Common myeloid progenitor, CD34-positive (primary cell): Measurements from ENCODE around the gene ABHD1. TPM values are rescaled to one million over a fixed set of nuclear protein-coding genes. Genes with fewer than 3 reads are reported as not detected.
"Not testable (repeated sequence)": the region's sequence is repeated elsewhere in the genome, so short reads cannot be mapped to it uniquely, and the experiment has no call there.

Experiments used
- CTCF ChIA-PET: fragments of 350-600 bp; sonication (Branson Sonifier 250); formaldehyde crosslinking; loops from one replicate; lab custom pipeline; 2021; ENCODE audit warnings: antibody characterized with exemption; lab: Charles Lee
- POLR2A ChIA-PET: fragments of 350-600 bp; sonication (Branson Sonifier 250); formaldehyde crosslinking; loops from one replicate; lab custom pipeline; 2021; ENCODE audit warnings: antibody characterized with exemption; lab: Charles Lee
- DNase-seq, 3 donors: peaks; one replicate each; pipeline versions ENCODE4 v3.0.0 to v3.0.0-alpha.2; 2013
- H3K27ac ChIP-seq, 2 experiments: 1 replicate in 1 of 2; 2 replicates in 1 of 2; pipeline ENCODE4 v1.7.0; 2013; ENCODE audit warnings: inconsistent platforms in 2 of 2, low read length in 2 of 2, mild to moderate bottlenecking in 2 of 2, low read depth in 1 of 2, moderate library complexity in 1 of 2; ENCODE audit not compliant: severe bottlenecking in 2 of 2, insufficient read depth in 1 of 2, poor library complexity in 1 of 2
- H3K27me3 ChIP-seq, 5 experiments: replicated peaks in 2 of 5; 1 replicate in 3 of 5; 2 replicates in 2 of 5; pipeline versions ENCODE4 v1.6.1 to v1.7.0; 2013; ENCODE audit warnings: low read length in 4 of 5, mild to moderate bottlenecking in 2 of 5, moderate library complexity in 2 of 5, inconsistent platforms in 1 of 5; ENCODE audit not compliant: insufficient read depth in 5 of 5, control insufficient read depth in 4 of 5
- H3K36me3 ChIP-seq, 4 experiments: 1 replicate in 2 of 4; 2 replicates in 2 of 4; pipeline versions ENCODE4 v1.6.1 to v1.7.0; 2013; ENCODE audit warnings: low read length in 3 of 4, control low read depth in 1 of 4, mild to moderate bottlenecking in 1 of 4; ENCODE audit not compliant: control insufficient read depth in 4 of 4, insufficient read depth in 4 of 4
- H3K4me1 ChIP-seq, 4 experiments: 1 replicate in 3 of 4; 2 replicates in 1 of 4; pipeline versions ENCODE4 v1.6.1 to v1.7.1; 2013; ENCODE audit warnings: low read length in 3 of 4, mild to moderate bottlenecking in 3 of 4, control low read depth in 1 of 4, inconsistent platforms in 1 of 4, moderate library complexity in 1 of 4; ENCODE audit not compliant: control insufficient read depth in 4 of 4, insufficient read depth in 4 of 4; ENCODE audit errors: control extremely low read depth in 1 of 4
- H3K4me3 ChIP-seq, 7 experiments: 1 replicate in 4 of 7; 2 replicates in 3 of 7; pipeline versions ENCODE4 v1.5.1 to v1.7.0; 2013; ENCODE audit warnings: mild to moderate bottlenecking in 7 of 7, low read length in 6 of 7, moderate library complexity in 6 of 7, inconsistent platforms in 2 of 7, low read depth in 2 of 7, control low read depth in 1 of 7; ENCODE audit not compliant: insufficient read depth in 4 of 7, control insufficient read depth in 1 of 7; ENCODE audit errors: extremely low read depth in 1 of 7
- H3K9me3 ChIP-seq, 5 experiments: 1 replicate in 4 of 5; 2 replicates in 1 of 5; pipeline versions ENCODE4 v1.6.1 to v1.7.1; 2013; ENCODE audit warnings: low read length in 4 of 5, mild to moderate bottlenecking in 2 of 5, inconsistent platforms in 1 of 5, low read depth in 1 of 5, moderate library complexity in 1 of 5; ENCODE audit not compliant: control insufficient read depth in 4 of 5, insufficient read depth in 2 of 5; ENCODE audit errors: control extremely low read depth in 1 of 5
- WGBS: methylation state at CpG from one replicate; pipeline ENCODE4 v1.1.5; 2013; ENCODE audit not compliant: insufficient coverage; 5-methylcytosine and 5-hydroxymethylcytosine counted together
- polyA plus RNA-seq: library from polyadenylated mRNA; unstranded; fragments of 120-200 nt; gene quantifications from one replicate; pipeline ENCODE4 v1.2.1, GENCODE V29; 2013

ABHD1 gene
- polyA plus RNA-seq, result 3.9 TPM

GRCh38 chr2:27123302-27124150 is at the start of gene ABHD1:
Gene ABHD1, plus strand, starts transcription at chr2:27123815. Its CDS starts 134 bp downstream, at chr2:27123949.
- Histone ChIP-seq H3K9me3 (no peaks in the 10 kb centered on the region), H3K4me1 (peaks cover 0 to 26% (median 21%) of the 10 kb centered on the region in 4 experiments), H3K36me3 (no peaks in the 10 kb centered on the region), H3K27me3 (peaks cover 0 to 20% (median 0%) of the 10 kb centered on the region in 5 experiments), H3K4me3 (peak within 1 kb of the TSS; percentile 59 to 86 (median 74)), H3K27ac (no peak within 1 kb of the TSS)
- POLR2A ChIA-PET, result interaction anchor here (1.8 kb wide), 1 partner anchor 10 kb away, joined by 8 read pairs; the partner anchor contains the start of gene PREB
- WGBS, result 12% methylated on average over 32 of the region's 47 CpGs
- CTCF ChIA-PET, result interaction anchor here (0.7 to 3.0 kb wide), 14 partner anchors 10 to 75 kb away, joined by 3 to 31 read pairs (median 4); partner anchors contain the start of gene PREB
- peak; percentile 52 to 79 (median 66) for DNase-seq

DNA sequence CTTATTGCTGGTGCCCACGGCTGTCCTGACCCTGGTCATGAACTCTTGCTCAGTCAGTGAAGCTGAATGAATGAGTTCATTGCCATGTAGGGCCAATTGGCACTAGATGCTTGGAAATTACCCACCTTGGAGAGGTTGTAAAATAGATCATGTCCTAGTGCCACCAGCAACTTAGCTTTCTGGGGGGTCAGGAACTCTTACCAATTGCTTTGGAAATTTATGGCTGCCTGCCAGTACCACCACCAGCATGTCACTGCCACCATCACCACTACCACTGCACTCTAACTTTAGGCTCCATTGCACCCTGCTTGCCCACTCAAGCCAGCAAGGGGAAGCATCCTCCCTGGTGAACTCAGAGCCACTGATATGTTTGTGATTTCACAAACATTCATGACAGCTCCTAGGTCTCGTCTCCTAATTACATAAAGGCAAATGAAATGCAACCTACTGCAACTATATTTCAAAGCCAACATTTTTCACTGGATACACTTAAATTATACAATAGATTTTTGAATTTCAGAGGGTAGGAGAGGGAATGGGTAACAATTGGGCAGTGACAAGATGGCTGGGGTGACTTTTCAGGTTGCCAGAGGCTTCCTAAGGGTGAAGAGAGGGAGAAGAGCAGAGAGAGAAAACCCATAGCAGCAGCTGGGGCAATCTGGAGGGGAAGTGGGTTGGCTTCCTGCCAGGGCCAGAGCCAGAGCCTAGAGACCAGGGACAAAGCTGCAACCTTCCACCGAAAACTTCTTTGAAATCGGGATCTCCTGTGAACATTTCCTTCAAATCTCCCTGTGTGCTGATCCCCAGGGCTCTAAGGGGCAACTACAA is 48.7 kb upstream of the ABHD1 start:
- ChIA-PET POLR2A (interaction anchor here (1.4 kb wide), 1 partner anchor 16 kb away, joined by 4 read pairs; no protein-coding TSS in a partner anchor), CTCF (interaction anchor here (1.6 to 28.0 kb wide), 3 partner anchors 11 to 21 kb away, joined by 4 to 381 read pairs (median 50); partner anchors contain the start of genes AGBL5 and KHK)
- no peaks in the 10 kb centered on the region for H3K27me3 ChIP-seq
- WGBS, result 33% methylated on average over 3 of the region's 4 CpGs
- no peak overlapping the region for H3K27ac ChIP-seq
- H3K4me1 ChIP-seq, result peaks cover 14 to 87% (median 72%) of the 10 kb centered on the region in 4 experiments
- peak; percentile 66 to 89 (median 86) for DNase-seq
- H3K36me3 ChIP-seq, result peaks cover 0 to 5% (median under 1%) of the 10 kb centered on the region in 4 experiments
- H3K4me3 ChIP-seq, result peak overlapping the region in 4 of 7 experiments; percentile 22 to 45 (median 34)
- H3K9me3 ChIP-seq, result no peaks in the 10 kb centered on the region

- H3K9me3 ChIP-seq, H3K36me3 ChIP-seq, DNase-seq, H3K27me3 ChIP-seq, POLR2A ChIA-PET, H3K27ac ChIP-seq: not testable (repeated sequence)
- 59% methylated on average over 6 of the region's 6 CpGs for WGBS
- Histone ChIP-seq H3K4me1 (peaks cover 13 to 87% (median 72%) of the 10 kb centered on the region in 4 experiments), H3K4me3 (peak overlapping the region in 4 of 7 experiments; percentile 22 to 45 (median 34))
- CTCF ChIA-PET, result interaction anchor here (1.6 to 28.0 kb wide), 3 partner anchors 10 to 22 kb away, joined by 4 to 381 read pairs (median 50); partner anchors contain the start of genes AGBL5 and KHK
Observed at GRCh38 chr2:27075566-27075871, 48.1 kb upstream of the ABHD1 start.

GRCh38 chr2:27076323-27076722 is 47.3 kb upstream of the ABHD1 start:
- DNase-seq, result peak in 2 of 3 donors; percentile 37 to 39
- H3K36me3 ChIP-seq, result no peaks in the 10 kb centered on the region
- H3K9me3 ChIP-seq, result no peaks in the 10 kb centered on the region
- peaks cover 9 to 86% (median 73%) of the 10 kb centered on the region in 4 experiments for H3K4me1 ChIP-seq
- ChIA-PET CTCF (interaction anchor here (0.8 to 28.0 kb wide), 4 partner anchors 9 to 23 kb away, joined by 3 to 381 read pairs (median 5); partner anchors contain the start of gene AGBL5), POLR2A (no interaction called here)
- H3K4me3 ChIP-seq, result no peak overlapping the region
- no peak overlapping the region for H3K27ac ChIP-seq
- WGBS, result 100% methylated on average over 4 of the region's 4 CpGs
- H3K27me3 ChIP-seq, result no peaks in the 10 kb centered on the region

DNA sequence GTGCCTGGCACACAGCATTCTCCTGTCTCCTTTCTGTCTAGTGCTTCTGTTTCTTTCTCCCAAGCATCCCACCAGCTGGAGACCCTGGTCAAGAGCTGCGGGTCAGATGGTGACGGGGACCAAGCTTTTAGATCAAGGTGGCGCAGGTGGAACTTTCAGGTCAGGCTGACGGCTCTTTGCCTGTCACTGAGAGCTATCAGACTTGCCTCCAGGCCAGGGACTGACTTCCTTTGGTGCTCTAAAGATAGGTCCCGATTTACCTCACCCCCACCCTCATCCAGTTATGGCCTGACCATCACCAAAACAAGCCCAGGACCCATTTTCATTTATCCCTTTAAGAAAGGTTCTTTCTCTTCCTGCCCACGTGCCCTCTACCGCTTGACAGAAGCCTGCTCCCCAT is 46.4 kb upstream of the ABHD1 start:
- H3K4me3 ChIP-seq, result no peak overlapping the region
- peaks cover 11 to 91% (median 77%) of the 10 kb centered on the region in 4 experiments for H3K4me1 ChIP-seq
- H3K9me3 ChIP-seq, result no peaks in the 10 kb centered on the region
- no peak overlapping the region for H3K27ac ChIP-seq
- ChIA-PET CTCF (interaction anchor here (0.8 to 28.0 kb wide), 5 partner anchors 8 to 295 kb away, joined by 3 to 381 read pairs (median 5); partner anchors contain the start of gene AGBL5), POLR2A (no interaction called here)
- WGBS, result 77% methylated on average over 7 of the region's 7 CpGs
- peaks cover 0 to 2% (median under 1%) of the 10 kb centered on the region in 4 experiments for H3K36me3 ChIP-seq
- DNase-seq, result no peak
- H3K27me3 ChIP-seq, result no peaks in the 10 kb centered on the region

GRCh38 chr2:27078267-27079194 is 45.1 kb upstream of the ABHD1 start, which contains the start of gene EMILIN1:
Gene EMILIN1, plus strand, starts transcription at chr2:27078615. Its CDS starts 451 bp downstream, at chr2:27079066.
- Histone ChIP-seq H3K27ac (peak within 1 kb of the TSS in 1 of 2 experiments; percentile 34), H3K36me3 (peaks cover 0 to 6% (median 2%) of the 10 kb centered on the region in 4 experiments), H3K4me1 (peaks cover 11 to 93% (median 77%) of the 10 kb centered on the region in 4 experiments), H3K4me3 (peak within 1 kb of the TSS in 6 of 7 experiments; percentile 39 to 78 (median 65)), H3K9me3 (no peaks in the 10 kb centered on the region), H3K27me3 (no peaks in the 10 kb centered on the region)
- POLR2A ChIA-PET, result no interaction called here
- peak in 2 of 3 donors; percentile 11 to 17 for DNase-seq
- CTCF ChIA-PET, result interaction anchor here (0.9 to 28.0 kb wide), 3 partner anchors 10 to 294 kb away, joined by 3 to 381 read pairs (median 4); partner anchors contain the start of gene AGBL5
- 24% methylated on average over 31 of the region's 41 CpGs for WGBS
